GM10847 (cell line): ENCODE data around the gene NAT16.
A peak's percentile ranks its signal among the peaks of the same experiment; 100 is the strongest.

Experiments used
- POLR2A ChIP-seq: IDR thresholded peaks from 2 replicates; pipeline ENCODE4 v1.6.1; 2011; ENCODE audit not compliant: insufficient read length; ENCODE audit errors: extremely low read depth

NAT16 gene

GRCh38 chr7:101154693-101155102 is 25.4 kb downstream of the NAT16 start:
- TF ChIP-seq POLR2A: no peak

GRCh38 chr7:101153969-101154692 is 26.0 kb downstream of the NAT16 start, which contains the start of gene AP1S1:
Gene AP1S1 (plus strand): TSS chr7:101154476. CDS start chr7:101154515, 39 bp downstream.
- TF ChIP-seq POLR2A: peak; percentile 34

GRCh38 chr7:101151908-101152651 is 28.0 kb downstream of the NAT16 start:
- no peak for TF ChIP-seq POLR2A

- TF ChIP-seq POLR2A: no peak
Observed at GRCh38 chr7:101140746-101141382, 39.2 kb downstream of the NAT16 start.

- no peak for TF ChIP-seq POLR2A
Observed at GRCh38 chr7:101140339-101140699, 39.8 kb downstream of the NAT16 start.

- TF ChIP-seq POLR2A: no peak
Observed at GRCh38 chr7:101138213-101138870, 41.8 kb downstream of the NAT16 start.

GRCh38 chr7:101137651-101138212 is 42.4 kb downstream of the NAT16 start:
- TF ChIP-seq POLR2A: no peak

- TF ChIP-seq POLR2A: no peak
Observed at GRCh38 chr7:101134399-101134980, 45.6 kb downstream of the NAT16 start.

- TF ChIP-seq POLR2A: no peak
Observed at GRCh38 chr7:101133621-101134398, 46.3 kb downstream of the NAT16 start.

- no peak for TF ChIP-seq POLR2A
Observed at GRCh38 chr7:101129603-101130117, 50.4 kb downstream of the NAT16 start.

- no peak for TF ChIP-seq POLR2A
Observed at GRCh38 chr7:101128040-101128834, 51.9 kb downstream of the NAT16 start.

- no peak for TF ChIP-seq POLR2A
Observed at GRCh38 chr7:101127460-101128039, 52.5 kb downstream of the NAT16 start.
